IMR-90 (cell line): Measurements from ENCODE around the gene SYT8. TPM values are rescaled to one million over a fixed set of nuclear protein-coding genes. Genes with fewer than 3 reads are reported as not detected.

Experiments used
- ATAC-seq: fragments of 200-7000 bp; cut with Tn5 transposase; 2 replicates; pipeline ENCODE4 v1.9.1; 2020; ENCODE audit warnings: low read depth, mild to moderate bottlenecking, moderate library complexity
- BruUV-seq: library from RNA; stranded (reverse); fragments of 400-500 nt; replicated peaks from 2 replicates; lab custom pipeline; 2021; lab: Mats Ljungman, UMichigan
- CTCF ChIA-PET: fragments of 300-600 bp; formaldehyde crosslinking; extraction: SDS; loops from one replicate; lab custom pipeline; 2021; ENCODE audit warnings: antibody characterized with exemption; lab: Yijun Ruan, JAX
- POLR2A ChIA-PET: fragments of 300-600 bp; sonication (Branson Sonifier 250); formaldehyde crosslinking; loops from one replicate; lab custom pipeline; 2022; ENCODE audit warnings: antibody characterized with exemption; ENCODE audit not compliant: unreplicated experiment; lab: Charles Lee
- DNase-seq: peaks from one replicate; pipeline ENCODE4 v3.0.0; 2013
- H2AFZ ChIP-seq: replicated peaks from 2 replicates; pipeline ENCODE3; 2013; ENCODE audit warnings: low read length, mild to moderate bottlenecking; ENCODE audit not compliant: poor library complexity
- H2AK5ac ChIP-seq: 2 replicates; pipeline ENCODE4 v1.6.1; 2013; ENCODE audit warnings: low read depth, low read length, inconsistent platforms
- H2AK9ac ChIP-seq: replicated peaks from 2 replicates; pipeline ENCODE3; 2013; ENCODE audit warnings: mild to moderate bottlenecking, low read depth, low read length, moderate library complexity; ENCODE audit not compliant: poor library complexity
- H2BK120ac ChIP-seq: 2 replicates; pipeline ENCODE4 v1.6.1; 2013; ENCODE audit warnings: low read depth, low read length, inconsistent platforms
- H2BK15ac ChIP-seq: 3 replicates; pipeline ENCODE4 v1.6.1; 2013; ENCODE audit warnings: low read depth, low read length, inconsistent platforms
- H2BK20ac ChIP-seq: 2 replicates; pipeline ENCODE4 v1.6.1; 2013; ENCODE audit warnings: low read depth, mild to moderate bottlenecking, inconsistent platforms, low read length, moderate library complexity
- H2BK5ac ChIP-seq: 2 replicates; pipeline ENCODE4 v1.6.1; 2013; ENCODE audit warnings: mild to moderate bottlenecking, low read depth, low read length, inconsistent platforms; ENCODE audit not compliant: poor library complexity, severe bottlenecking
- H3K14ac ChIP-seq: replicated peaks from 2 replicates; pipeline ENCODE4 v1.6.1; 2013; ENCODE audit warnings: low read depth, low read length, inconsistent platforms
- H3K18ac ChIP-seq: 2 replicates; pipeline ENCODE4 v1.6.1; 2013; ENCODE audit warnings: low read depth, low read length, control low read depth
- H3K23ac ChIP-seq: 2 replicates; pipeline ENCODE4 v1.6.1; 2013; ENCODE audit warnings: low read depth, low read length, inconsistent platforms
- H3K27ac ChIP-seq: 2 replicates; pipeline ENCODE4 v1.5.1; 2013; ENCODE audit warnings: mild to moderate bottlenecking, control low read depth, low read length; ENCODE audit not compliant: insufficient read depth
- H3K27me3 ChIP-seq: 2 replicates; pipeline ENCODE4 v1.6.1; 2013; ENCODE audit warnings: low read length; ENCODE audit not compliant: control insufficient read depth, insufficient read depth
- H3K36me3 ChIP-seq: 2 replicates; pipeline ENCODE4 v1.6.1; 2013; ENCODE audit warnings: low read length, mixed read lengths; ENCODE audit not compliant: control insufficient read depth, insufficient read depth
- H3K4ac ChIP-seq: 2 replicates; pipeline ENCODE4 v1.6.1; 2013; ENCODE audit warnings: low read depth, low read length, inconsistent platforms
- H3K4me1 ChIP-seq: 2 replicates; pipeline ENCODE4 v1.6.1; 2013; ENCODE audit warnings: low read length, mixed read lengths; ENCODE audit not compliant: control insufficient read depth, insufficient read depth
- H3K4me2 ChIP-seq: 2 replicates; pipeline ENCODE4 v1.6.1; 2013; ENCODE audit warnings: low read depth, mild to moderate bottlenecking, control low read depth, low read length, moderate library complexity
- H3K4me3 ChIP-seq: 2 replicates; pipeline ENCODE4 v1.5.1; 2013; ENCODE audit warnings: low read depth, mild to moderate bottlenecking, control low read depth, low read length, moderate library complexity; ENCODE audit not compliant: insufficient read depth
- H3K56ac ChIP-seq: 2 replicates; pipeline ENCODE4 v1.6.1; 2013; ENCODE audit warnings: low read length, inconsistent platforms; ENCODE audit not compliant: insufficient read depth; ENCODE audit errors: extremely low read depth
- H3K79me1 ChIP-seq, 2 experiments: 2 replicates each; pipeline ENCODE4 v1.6.1; 2013; ENCODE audit warnings: low read length in 2 of 2, inconsistent platforms in 1 of 2, low read depth in 1 of 2
- H3K9ac ChIP-seq: 2 replicates; pipeline ENCODE4 v1.6.1; 2013; ENCODE audit warnings: low read depth, low read length, control low read depth
- H3K9me1 ChIP-seq: 2 replicates; pipeline ENCODE4 v1.6.1; 2013; ENCODE audit warnings: low read length, inconsistent platforms; ENCODE audit not compliant: insufficient read depth
- H3K9me3 ChIP-seq: 2 replicates; pipeline ENCODE4 v1.6.1; 2013; ENCODE audit warnings: low read length; ENCODE audit not compliant: control insufficient read depth, insufficient read depth
- H4K20me1 ChIP-seq: 2 replicates; pipeline ENCODE4 v1.6.1; 2013; ENCODE audit warnings: low read length, inconsistent platforms; ENCODE audit not compliant: insufficient read depth
- H4K5ac ChIP-seq: 2 replicates; pipeline ENCODE4 v1.6.1; 2013; ENCODE audit warnings: mild to moderate bottlenecking, low read depth, low read length, control low read depth
- H4K8ac ChIP-seq, 2 experiments: 2 replicates each; pipeline ENCODE4 v1.6.1; 2013; ENCODE audit warnings: low read depth in 2 of 2, low read length in 2 of 2, control low read depth in 1 of 2, inconsistent platforms in 1 of 2
- H4K91ac ChIP-seq: 2 replicates; pipeline ENCODE4 v1.6.1; 2013; ENCODE audit warnings: low read depth, low read length, inconsistent platforms; ENCODE audit not compliant: insufficient read depth
- BHLHE40 ChIP-seq: fragments of 150-350 bp; IDR thresholded peaks from 2 replicates; pipeline ENCODE4 v1.6.1; 2016; ENCODE audit warnings: mild to moderate bottlenecking, low read depth, low read length
- CHD1 ChIP-seq: IDR thresholded peaks from 2 replicates; pipeline ENCODE4 v1.6.1; 2012; ENCODE audit warnings: low read depth, low read length, improper control_type of control experiment
- CTCF ChIP-seq: conservative IDR thresholded peaks from 2 replicates; pipeline ENCODE4 v1.5.1; 2012; ENCODE audit warnings: mild to moderate bottlenecking, low read depth, low read length, improper control_type of control experiment
- ELK1 ChIP-seq: fragments of 150-350 bp; IDR thresholded peaks from 2 replicates; pipeline ENCODE4 v1.6.1; 2016; ENCODE audit warnings: low read depth, mild to moderate bottlenecking, low read length, moderate library complexity, borderline replicate concordance
- FOS ChIP-seq: fragments of 150-350 bp; IDR thresholded peaks from 2 replicates; pipeline ENCODE4 v1.6.1; 2016; ENCODE audit warnings: low read depth, low read length
- MAFK ChIP-seq: IDR thresholded peaks from 2 replicates; pipeline ENCODE4 v1.6.1; 2012; ENCODE audit warnings: low read depth, low read length, improper control_type of control experiment
- MAZ ChIP-seq: IDR thresholded peaks from 2 replicates; pipeline ENCODE4 v1.6.1; 2012; ENCODE audit warnings: low read depth, mild to moderate bottlenecking, low read length, improper control_type of control experiment, moderate library complexity, borderline replicate concordance
- MXI1 ChIP-seq: IDR thresholded peaks from 2 replicates; pipeline ENCODE4 v1.6.1; 2012; ENCODE audit warnings: low read depth, mild to moderate bottlenecking, low read length, moderate library complexity, borderline replicate concordance
- NFE2L2 ChIP-seq: fragments of 150-350 bp; IDR thresholded peaks from 2 replicates; pipeline ENCODE4 v1.6.1; 2016; ENCODE audit warnings: low read depth, mild to moderate bottlenecking, low read length
- POLR2A ChIP-seq: IDR thresholded peaks from 2 replicates; pipeline ENCODE4 v1.6.1; 2012; ENCODE audit warnings: mild to moderate bottlenecking, low read depth, low read length
- RAD21 ChIP-seq: IDR thresholded peaks from 2 replicates; pipeline ENCODE4 v1.6.1; 2012; ENCODE audit warnings: low read length, improper control_type of control experiment
- RCOR1 ChIP-seq: IDR thresholded peaks from 2 replicates; pipeline ENCODE4 v1.6.1; 2012; ENCODE audit warnings: mild to moderate bottlenecking, low read length, improper control_type of control experiment; ENCODE audit not compliant: insufficient replicate concordance
- RFX5 ChIP-seq: IDR thresholded peaks from 2 replicates; pipeline ENCODE4 v1.8.0; 2012; ENCODE audit warnings: low read depth, mild to moderate bottlenecking, low read length, moderate library complexity
- USF2 ChIP-seq: fragments of 150-350 bp; IDR thresholded peaks from 2 replicates; pipeline ENCODE4 v1.6.1; 2017; ENCODE audit warnings: mild to moderate bottlenecking, antibody characterized with exemption, low read length, low read depth
- WGBS, 2 experiments: methylation state at CpG; one replicate each; pipeline versions ENCODE4 v1.1.5 to v1.1.7; 2013; ENCODE audit warnings: missing lambda C conversion rate in 2 of 2; ENCODE audit not compliant: insufficient read length in 1 of 2; ENCODE audit errors: extremely low coverage in 2 of 2; 5-methylcytosine and 5-hydroxymethylcytosine counted together
- dilution Hi-C: fragments of 300-500 bp; cut with HindIII; formaldehyde crosslinking; loops from one replicate; pipeline ENCODE4 v1.14.3; 2018; ENCODE audit warnings: low sequenced_read_pairs; ENCODE audit not compliant: unreplicated experiment
- in situ Hi-C: fragments of 300-500 bp; cut with MboI; formaldehyde crosslinking; loops from 3 replicates; pipeline ENCODE4 v1.14.3; 2019; ENCODE audit warnings: low sequenced_read_pairs, inconsistent platforms, mixed read lengths
- intact Hi-C: fragments of 100-400 bp; cut with micrococcal nuclease; formaldehyde crosslinking; loops from 2 replicates; pipeline ENCODE4 v1.10.0; 2022
- polyA plus RNA-seq, 3 experiments: library from polyadenylated mRNA; depleted of rRNA; stranded (reverse); fragments of >200 nt; gene quantifications; 2 replicates each; pipeline ENCODE4 v1.2.3, GENCODE V29; 2012; ENCODE audit warnings: low replicate concordance in 1 of 3
- total RNA-seq: library from RNA; depleted of rRNA; stranded (reverse); fragments of >200 nt; gene quantifications from 2 replicates; pipeline ENCODE4 v1.2.3, GENCODE V29; 2012

The SYT8 gene
- total and polyA plus RNA-seq, 2 of the 4 experiments (the other 2 are of a cell fraction): not detected

- in situ Hi-C loops (no loop called here), dilution Hi-C loops (no loop called here), intact Hi-C loops (no loop called here)
- ATAC-seq (no peak), DNase-seq (no peak)
- Histone ChIP-seq H2AFZ (no peak overlapping the region), H4K20me1 (no peaks in the 10 kb centered on the region), H2BK15ac (no peak overlapping the region), H3K56ac (no peak overlapping the region), H3K79me1 (no peaks in the 10 kb centered on the region), H2BK5ac (no peak overlapping the region), H3K14ac (no peak overlapping the region), H3K18ac (no peak overlapping the region), H4K91ac (no peak overlapping the region), H3K23ac (no peak overlapping the region), H3K36me3 (no peaks in the 10 kb centered on the region), H3K4me3 (no peak overlapping the region), H3K9me1 (no peaks in the 10 kb centered on the region), H3K4me1 (no peaks in the 10 kb centered on the region), H2BK20ac (no peak overlapping the region), H2BK120ac (no peak overlapping the region), H2AK5ac (no peak overlapping the region), H2AK9ac (no peak overlapping the region), H3K4ac (no peak overlapping the region), H3K9me3 (no peaks in the 10 kb centered on the region), H4K5ac (no peak overlapping the region), H3K27ac (no peak overlapping the region), H3K4me2 (no peak overlapping the region), H4K8ac (no peak overlapping the region), H3K9ac (no peak overlapping the region), H3K27me3 (peaks cover 22% of the 10 kb centered on the region)
- TF ChIP-seq RFX5 (no peak), BHLHE40 (no peak), MXI1 (no peak), POLR2A (no peak), ELK1 (no peak), MAZ (no peak), USF2 (no peak), CTCF (no peak), MAFK (no peak), CHD1 (no peak), RAD21 (no peak), FOS (no peak), RCOR1 (no peak), NFE2L2 (no peak)
- POLR2A ChIA-PET: no interaction called here
- 82% methylated on average over 5 of the region's 26 CpGs; no CpG with 5 or more reads in 1 of the 2 experiments for WGBS, 2 experiments
- CTCF ChIA-PET: no interaction called here
- BruUV-seq: no TSS peak
Measured at GRCh38 chr11:1839924-1840779, 5.4 kb downstream of the SYT8 start.
